Measurements from ENCODE around the gene SENP5. TPM values are rescaled to one million over a fixed set of nuclear protein-coding genes. Genes with fewer than 3 reads are reported as not detected.
"Not testable (repeated sequence)": the region's sequence is repeated elsewhere in the genome, so short reads cannot be mapped to it uniquely, and the experiment has no call there.

Gene SENP5, protein sequence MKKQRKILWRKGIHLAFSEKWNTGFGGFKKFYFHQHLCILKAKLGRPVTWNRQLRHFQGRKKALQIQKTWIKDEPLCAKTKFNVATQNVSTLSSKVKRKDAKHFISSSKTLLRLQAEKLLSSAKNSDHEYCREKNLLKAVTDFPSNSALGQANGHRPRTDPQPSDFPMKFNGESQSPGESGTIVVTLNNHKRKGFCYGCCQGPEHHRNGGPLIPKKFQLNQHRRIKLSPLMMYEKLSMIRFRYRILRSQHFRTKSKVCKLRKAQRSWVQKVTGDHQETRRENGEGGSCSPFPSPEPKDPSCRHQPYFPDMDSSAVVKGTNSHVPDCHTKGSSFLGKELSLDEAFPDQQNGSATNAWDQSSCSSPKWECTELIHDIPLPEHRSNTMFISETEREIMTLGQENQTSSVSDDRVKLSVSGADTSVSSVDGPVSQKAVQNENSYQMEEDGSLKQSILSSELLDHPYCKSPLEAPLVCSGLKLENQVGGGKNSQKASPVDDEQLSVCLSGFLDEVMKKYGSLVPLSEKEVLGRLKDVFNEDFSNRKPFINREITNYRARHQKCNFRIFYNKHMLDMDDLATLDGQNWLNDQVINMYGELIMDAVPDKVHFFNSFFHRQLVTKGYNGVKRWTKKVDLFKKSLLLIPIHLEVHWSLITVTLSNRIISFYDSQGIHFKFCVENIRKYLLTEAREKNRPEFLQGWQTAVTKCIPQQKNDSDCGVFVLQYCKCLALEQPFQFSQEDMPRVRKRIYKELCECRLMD
- 86.3 TPM for total RNA-seq

DNA sequence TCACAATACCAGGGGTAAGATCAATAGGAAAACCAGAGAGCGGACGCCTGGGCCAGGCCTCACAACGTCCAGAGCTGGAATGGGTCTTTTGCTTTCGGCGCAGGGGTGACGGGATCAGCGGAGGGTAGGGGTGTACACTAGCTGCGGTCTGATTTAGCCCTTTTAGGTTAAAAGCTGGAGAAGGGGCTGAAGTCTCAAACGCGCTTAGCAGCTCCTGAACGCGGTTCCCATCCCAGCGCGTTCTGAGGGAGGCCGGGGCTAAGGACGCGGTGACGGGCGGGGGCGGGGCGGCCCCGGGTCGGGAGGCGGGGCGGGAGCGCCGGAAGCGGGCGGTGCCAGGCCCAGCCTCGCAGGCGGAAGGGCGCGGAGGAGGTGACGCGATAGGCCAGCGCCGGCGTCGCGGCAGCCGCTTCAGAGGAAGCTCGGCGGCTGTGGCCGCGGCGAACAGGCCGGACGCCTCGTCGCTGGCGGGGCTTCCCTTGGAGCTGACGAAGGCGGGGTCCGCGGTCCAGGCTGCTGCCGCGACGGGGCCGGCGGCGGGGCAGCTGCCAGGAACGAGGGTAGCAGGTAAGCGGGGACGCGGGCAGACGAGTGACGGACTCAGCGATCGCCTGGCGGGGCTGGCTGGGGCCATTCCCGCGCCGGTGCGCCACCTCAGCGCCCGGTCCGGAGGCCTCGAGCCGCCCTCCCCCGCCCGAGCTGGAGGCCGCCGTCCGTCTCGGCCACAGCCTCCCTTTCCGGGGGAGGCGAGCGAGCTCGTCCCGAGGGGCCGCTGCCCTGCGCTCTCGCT, at the start of gene SENP5:
TSS of gene SENP5 (plus strand) at position 414 of the 790 bp plus-strand sequence. CDS start 17,262 bp downstream, outside the sequence.
- peak; percentile 86 for DNase-seq

DNA sequence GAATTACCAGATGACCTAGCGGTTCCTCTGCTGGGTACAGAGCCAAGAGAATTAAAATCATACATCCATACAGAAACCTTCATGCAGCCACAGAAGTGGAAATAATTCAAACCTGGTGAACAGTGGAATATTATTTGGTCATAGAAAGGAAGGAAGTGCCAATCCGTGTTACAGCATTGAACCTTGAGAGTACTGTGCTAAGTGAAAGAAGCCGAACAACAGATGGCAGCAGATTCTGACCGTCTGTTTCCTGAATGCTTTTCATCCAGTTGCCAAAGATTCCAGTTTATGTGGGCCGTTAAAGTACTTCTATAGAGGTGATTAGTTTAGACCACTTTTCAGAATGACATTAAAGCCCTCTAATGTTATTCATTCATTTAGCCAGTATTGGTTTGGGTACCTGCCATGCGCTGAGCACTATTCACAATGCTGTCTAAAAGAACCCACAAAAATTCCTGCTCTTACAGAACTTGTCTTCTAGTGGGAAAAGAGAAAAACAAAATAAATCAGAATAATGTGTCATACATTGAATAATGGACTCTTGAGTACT, 45.8 kb upstream of the SENP5 start:
- no peak for DNase-seq

DNA sequence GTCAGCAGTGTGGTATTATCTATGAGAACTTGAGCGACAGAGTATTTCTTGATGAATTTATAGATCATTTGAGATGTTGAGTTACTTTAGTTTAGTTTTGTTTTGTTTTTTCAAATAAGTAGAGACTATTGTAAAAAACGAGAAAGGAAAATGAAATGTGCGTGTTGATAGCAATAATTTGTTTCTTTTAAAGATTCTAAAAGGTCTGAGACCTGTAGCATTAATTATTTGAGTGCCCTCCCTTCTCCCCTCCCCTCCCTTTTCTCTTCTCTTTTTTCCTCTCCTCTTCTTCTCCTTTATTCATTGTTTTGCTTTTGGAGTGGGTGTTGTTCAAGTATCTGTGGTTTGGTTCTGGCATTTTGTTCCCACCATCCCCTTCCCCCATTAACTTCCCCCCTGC, 38.1 kb upstream of the SENP5 start:
- not testable (repeated sequence) for DNase-seq

DNA sequence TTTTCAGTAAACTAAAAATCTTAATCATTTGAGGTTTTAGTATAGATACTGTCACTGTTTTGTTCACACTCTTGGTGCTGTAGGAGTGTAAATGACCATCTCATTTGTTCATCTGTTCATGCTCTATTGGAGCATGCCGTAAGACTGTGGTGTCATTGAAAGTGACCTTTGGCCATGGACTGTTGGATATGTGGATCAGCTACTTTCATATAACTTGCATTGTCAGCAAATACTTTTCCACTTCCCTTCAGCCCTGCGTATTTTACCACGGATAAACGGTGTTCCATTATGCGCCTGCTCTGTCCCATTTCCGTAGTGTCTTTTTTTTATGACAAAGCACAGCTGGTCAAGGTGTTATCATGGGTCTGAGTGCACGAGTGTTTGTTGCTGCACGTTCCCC, 32.6 kb upstream of the SENP5 start:
- DNase-seq = no peak

DNA sequence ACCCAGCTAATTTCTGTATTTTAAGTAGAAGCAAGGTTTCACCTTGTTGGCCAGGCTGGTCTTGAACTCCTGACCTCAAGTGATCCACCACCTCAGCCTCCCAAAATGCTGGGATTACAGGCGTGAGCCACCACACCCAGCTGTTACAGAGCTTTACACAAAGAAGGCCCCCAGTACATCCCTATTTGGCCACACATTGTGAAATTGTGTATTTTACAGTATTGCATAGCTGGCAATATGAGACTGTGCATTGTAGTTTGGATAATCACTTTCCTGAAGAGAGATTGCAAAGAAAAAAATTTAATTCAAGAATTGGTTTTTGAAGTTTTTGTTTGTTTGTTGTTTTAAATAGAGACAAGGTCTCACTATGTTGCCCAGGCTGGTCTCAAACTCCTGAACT, 31.1 kb upstream of the SENP5 start:
- DNase-seq = not testable (repeated sequence)

DNA sequence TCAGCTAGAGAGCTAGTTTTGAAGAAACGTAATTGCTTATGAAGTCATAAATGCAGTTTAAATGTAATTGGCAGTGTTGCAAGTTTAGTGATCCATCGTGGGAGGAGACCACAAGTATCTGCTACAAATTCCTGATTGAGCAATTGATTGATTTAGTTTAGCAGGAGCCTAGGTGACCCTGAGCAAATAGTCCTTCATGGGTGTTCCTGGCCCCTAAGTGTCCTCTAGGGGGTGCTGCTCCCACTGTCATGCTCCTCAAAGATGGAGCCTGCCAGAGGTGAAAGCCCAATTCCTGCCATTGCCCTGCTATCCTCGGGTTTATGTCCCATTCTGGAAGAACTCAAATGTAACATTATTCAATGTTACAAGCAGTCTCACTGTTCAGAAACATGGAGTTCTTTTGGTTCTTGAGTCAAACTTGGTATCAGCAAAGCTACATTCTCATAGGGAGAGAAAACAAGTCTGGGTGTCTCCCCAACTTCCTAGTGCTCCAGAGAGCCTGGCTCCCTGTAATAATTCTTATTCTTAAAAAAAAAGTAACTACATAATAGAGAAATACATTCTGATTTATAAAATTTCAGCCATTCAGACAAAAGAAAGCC, 29.8 kb upstream of the SENP5 start:
- no peak for DNase-seq

DNA sequence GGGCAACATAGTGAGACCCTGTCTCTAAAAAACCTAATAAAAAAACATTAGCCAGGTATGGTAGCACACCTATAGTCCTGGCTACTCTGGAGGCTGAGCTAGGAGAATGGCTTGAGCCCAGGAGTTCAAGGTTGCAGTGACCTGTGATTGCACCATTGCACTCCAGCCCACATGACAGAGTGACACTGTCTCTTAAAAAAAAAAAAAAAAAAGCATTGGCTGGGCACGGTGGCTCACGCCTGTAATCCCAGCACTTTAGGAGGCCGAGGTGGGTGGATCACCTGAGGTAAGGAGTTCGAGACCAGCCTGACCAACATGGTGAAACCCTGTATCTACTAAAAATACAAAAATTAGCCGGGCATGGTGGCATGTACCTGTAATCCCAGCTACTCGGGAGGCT, 28.4 kb upstream of the SENP5 start:
- not testable (repeated sequence) for DNase-seq

DNA sequence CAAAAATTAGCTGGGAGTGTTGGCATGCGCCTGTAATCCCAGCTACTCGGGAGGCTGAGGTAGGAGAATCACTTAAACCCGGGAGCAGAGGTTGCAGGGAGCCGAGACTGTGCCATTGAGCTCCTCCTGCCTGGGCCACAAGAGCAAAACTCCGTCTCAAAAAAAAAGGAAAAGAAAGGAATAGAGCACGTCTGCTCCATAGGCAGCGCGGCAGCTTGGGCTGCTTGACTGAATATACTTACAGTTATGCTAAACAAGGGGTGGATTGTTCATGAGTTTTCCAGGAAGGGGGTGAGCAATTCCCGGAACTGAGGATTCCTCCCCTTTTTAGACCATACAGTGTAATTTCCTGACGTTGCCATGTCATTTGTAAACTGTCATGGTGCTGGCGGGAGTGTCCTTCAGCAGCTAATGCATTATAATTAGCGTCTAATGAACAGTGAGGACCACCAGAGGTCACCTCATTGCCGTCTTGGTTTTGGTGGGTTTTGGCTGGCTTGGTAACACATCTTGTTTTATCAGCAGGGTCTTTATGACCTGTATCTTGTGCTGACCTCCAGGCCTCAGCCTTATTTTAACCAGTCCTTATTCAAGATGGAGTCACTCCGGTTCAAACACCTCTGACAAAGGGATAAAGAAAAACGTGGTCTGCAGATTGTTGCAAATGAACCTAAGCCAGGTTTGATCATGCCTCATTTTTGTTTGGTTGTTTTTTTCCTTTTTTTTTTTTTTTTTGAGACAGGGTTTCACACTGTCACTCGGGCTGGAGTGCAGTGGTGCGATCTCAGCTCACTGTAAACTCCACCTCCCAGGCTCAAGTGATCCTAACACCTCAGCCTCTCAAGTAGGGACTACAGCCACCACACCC, 24.9 kb upstream of the SENP5 start:
- no peak for DNase-seq

DNA sequence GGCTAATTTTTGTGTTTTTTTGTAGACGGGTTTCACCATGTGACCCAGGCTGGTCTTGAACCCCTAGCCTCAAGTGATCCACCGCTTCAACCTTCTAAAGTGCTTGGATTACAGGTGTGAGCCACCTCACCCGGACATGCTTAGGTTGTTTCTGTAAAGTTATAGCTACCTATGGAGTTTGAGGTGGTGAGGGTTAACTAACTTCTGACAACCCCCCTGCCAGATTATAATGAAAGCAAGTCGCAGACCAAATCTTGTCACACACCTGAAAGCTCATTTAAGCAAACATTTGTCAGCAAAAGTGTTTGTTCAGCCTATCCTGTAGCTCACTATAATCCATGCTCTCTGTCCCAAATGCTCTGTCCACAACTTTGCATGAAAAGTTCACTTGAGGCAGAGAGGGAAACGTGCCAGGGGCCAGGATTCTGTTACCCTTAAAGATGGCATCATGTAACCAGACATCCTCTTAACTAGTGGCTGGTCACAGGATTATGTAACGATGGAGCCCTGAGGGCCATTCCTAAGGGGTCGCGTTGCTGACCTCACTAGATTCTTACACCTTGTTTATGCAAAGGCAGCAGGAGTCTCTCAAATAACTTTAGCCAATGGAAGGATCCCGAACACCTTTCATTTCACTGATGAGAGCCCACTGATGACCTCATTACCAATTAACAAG, 24.1 kb upstream of the SENP5 start:
- DNase-seq = no peak

DNA sequence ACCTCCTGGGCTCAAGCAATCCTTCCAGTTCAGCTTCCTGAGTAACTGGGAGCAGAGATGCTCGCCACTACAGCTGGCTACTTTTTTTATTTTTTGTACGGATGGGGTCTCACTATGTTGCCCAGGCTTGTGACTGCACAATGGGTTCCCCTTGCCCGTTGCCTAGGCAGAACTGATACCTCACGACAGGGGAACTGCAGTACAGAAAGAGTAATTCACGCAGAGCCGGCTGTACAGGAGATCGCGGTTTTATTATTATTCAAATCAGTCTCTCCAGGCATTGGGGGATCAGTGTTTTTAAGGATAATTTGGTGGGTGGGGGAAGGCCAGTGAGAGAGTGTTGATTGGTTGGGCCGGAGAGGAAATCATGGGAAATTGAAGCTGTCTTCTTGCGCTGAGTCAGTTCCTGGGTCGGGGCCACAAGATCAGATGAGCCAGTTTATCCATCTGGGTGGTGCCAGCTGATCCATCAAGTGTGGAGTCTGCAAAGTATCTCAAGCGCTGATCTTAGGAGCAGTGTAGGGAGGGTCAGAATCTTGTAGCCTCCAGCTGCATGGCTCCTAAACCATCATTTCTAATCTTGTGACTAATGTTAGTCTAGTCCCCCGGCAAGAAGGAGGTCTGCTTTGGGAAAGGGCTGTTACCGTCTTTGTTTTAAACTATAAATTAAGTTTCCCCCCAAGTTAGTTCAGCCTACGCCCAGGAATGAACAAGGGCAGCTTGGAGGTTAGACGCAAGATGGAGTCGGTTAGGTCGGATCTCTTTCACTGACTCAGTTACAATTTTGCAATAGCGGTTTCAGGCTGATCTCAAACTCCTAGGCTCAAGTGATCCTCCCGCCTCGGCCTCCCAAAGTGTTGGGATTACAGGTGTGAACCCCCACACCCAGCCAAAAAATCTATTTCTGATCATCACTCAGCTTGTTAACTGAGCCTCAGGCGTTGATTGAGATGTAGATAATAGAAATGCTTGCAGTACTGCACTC, 23.2 kb upstream of the SENP5 start:
- not testable (repeated sequence) for DNase-seq

DNA sequence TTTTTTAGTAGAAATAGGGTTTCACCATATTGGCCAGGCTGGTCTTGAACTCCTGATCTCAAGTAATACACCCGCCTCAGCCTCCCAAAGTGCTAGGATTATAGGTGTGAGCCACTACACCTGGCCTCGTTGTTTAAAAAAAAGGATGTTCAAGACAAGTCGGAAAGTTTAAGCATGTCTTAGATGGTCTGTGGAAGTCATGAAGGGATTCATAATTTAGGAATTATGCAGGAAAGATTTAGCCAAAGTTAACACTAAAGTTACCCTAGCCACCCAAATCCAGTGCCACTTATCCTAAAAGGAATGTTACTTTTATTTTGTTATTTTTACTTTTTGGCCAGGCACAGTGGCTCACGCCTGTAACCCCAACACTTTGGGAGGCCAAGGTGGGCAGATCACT, 19.3 kb upstream of the SENP5 start:
- DNase-seq = not testable (repeated sequence)

DNA sequence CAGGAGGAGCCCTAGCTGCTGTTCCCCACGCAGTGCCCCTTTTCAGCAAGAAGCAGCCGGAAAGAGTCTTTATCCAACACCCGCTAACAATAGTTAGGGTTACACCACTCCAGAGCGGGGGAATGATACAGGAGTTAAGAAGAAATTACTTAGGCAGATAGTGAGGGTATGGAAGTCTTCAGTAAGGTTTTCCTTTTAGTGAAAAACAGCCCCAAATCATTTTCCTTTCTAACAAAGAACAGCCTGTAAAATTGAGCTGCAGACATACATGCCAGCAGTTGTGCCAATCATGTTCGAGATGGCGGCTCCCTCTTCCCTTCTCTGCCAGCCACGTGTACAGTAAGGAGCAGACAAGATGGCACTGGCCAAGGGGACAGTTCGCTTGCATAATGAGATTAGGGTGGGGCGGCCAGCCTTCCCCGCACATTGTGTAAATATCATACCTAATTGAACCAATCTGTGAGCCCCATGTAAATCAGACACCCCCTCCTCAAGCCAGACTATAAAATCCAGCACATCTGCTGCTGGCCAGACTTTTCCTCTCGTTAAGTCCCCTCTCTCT, 18.5 kb upstream of the SENP5 start:
- no peak for DNase-seq

DNA sequence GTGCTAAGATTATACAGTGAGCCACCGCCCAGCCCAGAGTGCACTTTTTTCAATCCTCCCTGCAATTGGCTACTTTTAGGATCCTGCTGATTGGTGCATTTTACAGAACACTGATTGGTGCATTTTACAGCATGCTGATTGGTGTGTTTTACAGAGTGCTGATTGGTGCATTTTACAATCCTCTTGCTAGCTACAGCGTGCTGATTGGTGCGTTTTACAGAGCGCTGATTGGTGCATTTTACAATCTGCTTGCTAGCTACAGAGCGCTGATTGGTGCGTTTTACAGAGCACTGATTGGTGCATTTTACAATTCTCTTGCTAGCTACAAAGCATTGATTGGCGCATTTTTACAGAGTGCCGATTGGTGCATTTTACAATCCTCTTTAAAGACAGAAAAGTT, 4.7 kb upstream of the SENP5 start:
- DNase-seq = not testable (repeated sequence)

DNA sequence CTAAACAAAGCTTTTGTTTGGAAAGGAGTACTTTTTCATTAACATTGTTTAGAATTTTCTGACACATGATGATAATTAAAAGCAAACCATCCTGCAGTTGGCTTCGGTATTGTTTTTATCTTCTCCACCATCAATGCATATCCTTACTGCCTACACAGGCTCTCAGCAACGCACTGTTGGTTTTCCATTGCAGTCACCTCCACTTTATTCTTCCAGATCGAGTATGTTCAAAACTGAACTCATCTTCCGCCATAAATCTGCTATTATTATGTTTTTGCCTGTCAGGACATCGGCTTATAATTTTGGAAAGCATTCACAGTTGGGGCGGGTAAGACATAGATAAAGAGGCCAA, 589 bp upstream of the SENP5 start:
- no peak for DNase-seq

DNA sequence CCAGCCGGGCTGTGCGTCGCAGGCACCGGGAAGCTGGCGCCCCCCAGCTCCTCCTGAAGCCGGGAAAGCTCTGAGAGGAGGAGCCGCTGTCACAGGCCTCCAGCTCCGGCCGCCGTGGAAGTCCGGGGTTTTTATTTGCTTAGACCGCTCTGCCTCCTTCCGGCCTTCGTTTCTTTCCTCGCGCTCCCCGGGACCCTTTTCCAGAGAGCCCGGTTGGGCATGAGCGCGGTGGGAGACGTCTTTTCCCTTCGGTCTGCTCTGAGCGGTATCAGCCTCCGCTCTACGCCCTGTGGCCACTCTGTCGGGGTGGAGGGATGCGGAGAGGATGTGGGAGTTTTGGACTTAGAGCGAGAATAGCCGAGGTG, 559 bp downstream of the SENP5 start:
- no peak for DNase-seq

DNA sequence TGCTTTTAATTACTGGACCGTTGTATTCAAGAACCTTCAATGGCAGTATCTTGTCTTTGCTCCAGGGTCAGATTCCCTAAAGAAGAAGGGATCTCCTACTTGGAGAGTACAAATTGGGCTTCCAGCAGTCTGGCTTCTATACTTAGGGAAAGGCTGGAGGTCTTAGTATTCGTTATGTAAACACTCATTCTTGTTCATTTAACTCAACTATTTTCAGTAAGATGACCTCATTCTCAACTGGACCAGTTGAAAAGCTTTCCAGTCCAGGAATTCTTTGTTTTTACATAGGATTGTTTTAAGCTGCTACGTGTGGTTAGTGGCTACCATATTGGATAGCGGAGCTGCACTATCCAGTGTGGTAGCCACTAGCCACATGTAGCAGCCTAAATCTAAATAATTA, 4.6 kb downstream of the SENP5 start:
- no peak for DNase-seq

DNA sequence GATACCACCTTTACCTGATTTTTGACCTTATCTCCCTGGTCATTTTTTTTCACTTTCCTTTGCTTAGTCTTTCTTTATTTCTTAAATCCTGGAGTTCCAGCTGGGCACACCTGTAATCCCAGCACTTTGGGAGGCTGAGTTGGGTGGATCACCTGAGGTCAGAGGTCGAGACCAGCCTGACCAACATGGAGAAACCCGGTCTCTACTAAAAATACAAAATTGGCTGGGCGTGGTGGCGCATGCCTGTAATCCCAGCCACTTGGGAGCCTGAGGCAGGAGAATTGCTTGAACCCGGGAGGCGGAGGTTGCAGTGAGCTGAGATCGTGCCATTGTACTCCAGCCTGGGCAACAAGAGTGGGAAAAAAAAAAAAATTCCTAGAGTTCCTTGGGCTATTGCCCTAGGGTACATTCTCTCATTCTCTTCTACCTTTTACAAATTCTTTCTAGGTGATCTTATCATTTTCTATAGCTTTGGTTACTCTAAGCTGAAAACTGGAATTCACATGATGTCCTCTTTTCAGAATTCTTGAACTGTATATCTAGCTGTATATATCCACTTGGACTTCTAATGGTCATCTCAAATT, 6.9 kb downstream of the SENP5 start:
- not testable (repeated sequence) for DNase-seq

DNA sequence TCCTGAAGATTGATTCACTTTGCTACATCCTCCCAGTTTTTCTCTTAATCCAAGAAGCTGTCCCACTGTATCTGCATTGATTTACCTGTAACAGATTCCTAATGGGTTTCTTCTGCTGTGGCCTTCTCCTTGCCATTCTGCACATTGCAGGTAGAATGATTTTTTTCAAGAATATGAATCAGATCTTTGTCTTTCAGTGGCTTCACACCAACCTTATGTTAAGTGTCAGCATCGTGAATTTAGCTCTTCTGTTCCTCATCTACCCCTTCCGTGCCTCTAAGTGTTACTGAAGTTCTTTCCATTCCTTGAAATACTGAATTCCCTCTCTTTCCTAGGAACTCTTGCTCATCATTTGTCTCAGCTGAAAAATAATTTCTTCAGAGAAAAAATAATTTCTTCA, 7.5 kb downstream of the SENP5 start:
- no peak for DNase-seq

DNA sequence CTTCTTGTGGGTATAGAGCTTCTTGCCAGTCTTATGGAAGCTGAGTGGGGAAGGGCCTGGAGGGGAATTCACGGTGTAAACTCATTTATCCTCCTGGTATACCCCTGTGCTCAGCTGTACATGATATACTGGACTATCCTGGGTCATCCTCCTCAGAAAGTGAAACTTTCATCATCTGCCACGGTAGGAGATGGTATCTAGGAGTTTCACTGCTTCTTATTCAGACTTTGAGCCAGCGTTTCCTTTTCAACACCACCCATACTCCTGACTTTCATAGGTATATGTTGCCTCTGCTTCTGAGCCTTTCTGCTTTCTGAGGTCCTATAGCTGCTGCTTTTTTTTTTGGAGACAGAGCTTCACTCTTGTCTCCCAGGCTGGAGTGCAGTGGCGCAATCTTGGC, 15.6 kb downstream of the SENP5 start:
- DNase-seq = no peak
